ENCODE data around the gene MRPS15.
"Not testable (repeated sequence)": the region's sequence is repeated elsewhere in the genome, so short reads cannot be mapped to it uniquely, and the experiment has no call there.

MRPS15 gene
- 39.1 to 88.5 reads per million in 2 experiments for total RNA-seq

- DNase-seq (ENCODE audit: low read depth), result peak; percentile 91
Observed at GRCh38 chr1:36463803-36464604, at the start of gene MRPS15. Gene MRPS15 (minus strand): TSS chr1:36464384. CDS start chr1:36464275, 109 bp downstream.

- DNase-seq (ENCODE audit: low read depth), result no peak
Observed at GRCh38 chr1:36512842-36513241, 48.7 kb upstream of the MRPS15 start.

- DNase-seq (ENCODE audit: low read depth), result no peak
Observed at GRCh38 chr1:36511804-36512798, 47.9 kb upstream of the MRPS15 start.

GRCh38 chr1:36511220-36511619, 47.0 kb upstream of the MRPS15 start:
- DNase-seq (ENCODE audit: low read depth), result not testable (repeated sequence)

- DNase-seq (ENCODE audit: low read depth), result no peak
Observed at GRCh38 chr1:36510418-36510817, 46.2 kb upstream of the MRPS15 start.

GRCh38 chr1:36508257-36508656, 44.1 kb upstream of the MRPS15 start:
- DNase-seq (ENCODE audit: low read depth), result no peak

GRCh38 chr1:36506276-36506920, 42.2 kb upstream of the MRPS15 start:
- no peak for DNase-seq (ENCODE audit: low read depth)

GRCh38 chr1:36503733-36504132, 39.5 kb upstream of the MRPS15 start:
- no peak for DNase-seq (ENCODE audit: low read depth)

- no peak for DNase-seq (ENCODE audit: low read depth)
Observed at GRCh38 chr1:36503159-36503558, 39.0 kb upstream of the MRPS15 start.

- DNase-seq (ENCODE audit: low read depth), result no peak
Observed at GRCh38 chr1:36502616-36503015, 38.4 kb upstream of the MRPS15 start.

GRCh38 chr1:36501911-36502310, 37.7 kb upstream of the MRPS15 start:
- DNase-seq (ENCODE audit: low read depth), result not testable (repeated sequence)

GRCh38 chr1:36497207-36497606, 33.0 kb upstream of the MRPS15 start:
- DNase-seq (ENCODE audit: low read depth), result no peak

GRCh38 chr1:36494971-36495370, 30.8 kb upstream of the MRPS15 start:
- DNase-seq (ENCODE audit: low read depth), result no peak

GRCh38 chr1:36493524-36493923, 29.3 kb upstream of the MRPS15 start:
- no peak for DNase-seq (ENCODE audit: low read depth)

GRCh38 chr1:36492491-36492890, 28.3 kb upstream of the MRPS15 start:
- no peak for DNase-seq (ENCODE audit: low read depth)

- DNase-seq (ENCODE audit: low read depth), result not testable (repeated sequence)
Observed at GRCh38 chr1:36489258-36490051, 25.3 kb upstream of the MRPS15 start.

- no peak for DNase-seq (ENCODE audit: low read depth)
Observed at GRCh38 chr1:36487906-36488305, 23.7 kb upstream of the MRPS15 start.

GRCh38 chr1:36487336-36487725, 23.1 kb upstream of the MRPS15 start:
- DNase-seq (ENCODE audit: low read depth), result not testable (repeated sequence)

GRCh38 chr1:36486439-36487335, 22.5 kb upstream of the MRPS15 start:
- no peak for DNase-seq (ENCODE audit: low read depth)

GRCh38 chr1:36486093-36486438, 21.9 kb upstream of the MRPS15 start:
- DNase-seq (ENCODE audit: low read depth), result no peak
